ENCODE results near the gene LTBP1.

- TF ChIP-seq CTCF (IDR thresholded peaks at IDR 0.05; ENCODE audit: low read depth, low read length, poor library complexity, severe bottlenecking), result no peak
- TF ChIP-seq EZH2phosphoT487 (IDR thresholded peaks at IDR 0.05; ENCODE audit: borderline replicate concordance, low read length), result no peak
These were observed 92.0 kb downstream of the LTBP1 start for GRCh38 chr2:33038799-33039198.

Measured in DOHH2 (cell line).